ENCODE data around the gene MTA3. TPM values are rescaled to one million over a fixed set of nuclear protein-coding genes. Genes with fewer than 3 reads are reported as not detected.

The MTA3 gene
- total and polyA plus RNA-seq, 9 of the 15 experiments (the other 6 are each of a cell fraction or from before 2014, with no cell fraction given): 12.4 to 39.6 (median 23.5) TPM

- Histone ChIP-seq H3K36me3 (ENCODE audit: control insufficient read depth, insufficient read depth, low read length) (no peaks in the 10 kb centered on the region), H3K9me3 (replicated peaks; ENCODE audit: control insufficient read depth, insufficient read depth, low read depth, low read length) (no peaks in the 10 kb centered on the region), H3K79me2 (ENCODE audit: control insufficient read depth, insufficient read depth, low read length) (no peaks in the 10 kb centered on the region), H3K4me2 (ENCODE audit: insufficient read depth, low read length) (no peak overlapping the region), H3K9me1 (ENCODE audit: control insufficient read depth, insufficient read depth, low read length) (no peaks in the 10 kb centered on the region), H3K27ac (ENCODE audit: extremely low read depth, low read depth, low read length) (no peak overlapping the region), H4K20me1 (replicated peaks; ENCODE audit: control insufficient read depth, insufficient read depth, low read length) (no peaks in the 10 kb centered on the region; the same call in 1 of the 2 replicates), H2AFZ (ENCODE audit: low read depth, low read length) (no peak overlapping the region), H3K9ac (ENCODE audit: insufficient read depth in 1 of 2, low read depth in 2 of 2, low read length in 2 of 2) (0 out of 4 replicates have a peak overlapping the region, but pooled peaks of 1 of the 2 experiments have one; percentile 52), H3K4me1 (replicated peaks in 1 of 2; ENCODE audit: control insufficient read depth in 2 of 2, insufficient read depth in 2 of 2, low read length in 2 of 2) (peaks cover 0 to 11% of the 10 kb centered on the region in 2 experiments; a peak in 1 of 5 replicates), H3K4me3 (no peak overlapping the region), H3K27me3 (ENCODE audit: control insufficient read depth in 2 of 2, insufficient read depth in 2 of 2, low read length in 2 of 2) (peaks cover 2 to 47% of the 10 kb centered on the region in 2 experiments; a peak in 4 of 5 replicates)
- intact Hi-C loops (cut with micrococcal nuclease) (no loop called here), in situ Hi-C loops (cut with MboI) (loop anchor here (25.0 kb wide), 1 partner anchor 277 kb away; no protein-coding TSS in a partner anchor)
- BruUV-seq (replicated peaks): no TSS peak
- TF ChIP-seq PML (IDR thresholded peaks at IDR 0.05; ENCODE audit: low read length): no peak
- TF ChIP-seq MAZ (CRISPR knock-in tag; conservative IDR thresholded peaks at IDR 0.05 in 1 of 2, IDR thresholded peaks at IDR 0.05 in 1 of 2): no peak
- TF ChIP-seq ZNF707 (CRISPR knock-in tag; conservative IDR thresholded peaks at IDR 0.05): no peak
- no peak for TF ChIP-seq CBFA2T2 (conservative IDR thresholded peaks at IDR 0.05)
- TF ChIP-seq RBM22 (IDR thresholded peaks at IDR 0.05; ENCODE audit: low read depth, low read length, poor library complexity, severe bottlenecking): no peak
- TF ChIP-seq NELFE (IDR thresholded peaks at IDR 0.05; ENCODE audit: insufficient read depth, insufficient read length): no peak
- no peak for TF ChIP-seq ZNF407 (IDR thresholded peaks at IDR 0.05; ENCODE audit: low read depth)
- FAIRE-seq (no peak), DNase-seq (ENCODE audit: extremely low read depth in 1 of 4, low spot score in 3 of 4) (no peak), ATAC-seq (no peak)
- ChIA-PET CTCF (ENCODE audit: low intra/inter-chr PET ratio) (no interaction called here), POLR2A (interaction anchor here (0.6 to 1.5 kb wide), 2 partner anchors 10 to 67 kb away, joined by 5 to 8 read pairs; no protein-coding TSS in a partner anchor)
- 20% methylated on average over 2 of the region's 2 CpGs for WGBS (ENCODE audit: insufficient coverage, low coverage, missing lambda C conversion rate)
Observed at GRCh38 chr2:42789751-42790150, 221.3 kb downstream of the MTA3 start.

All from K562 (cell line).